ENCODE data around the gene GAL3ST1.

The GAL3ST1 gene

GRCh38 chr22:30611197-30611596 is 36.7 kb upstream of the GAL3ST1 start:
- TF ChIP-seq, protein P1, sequence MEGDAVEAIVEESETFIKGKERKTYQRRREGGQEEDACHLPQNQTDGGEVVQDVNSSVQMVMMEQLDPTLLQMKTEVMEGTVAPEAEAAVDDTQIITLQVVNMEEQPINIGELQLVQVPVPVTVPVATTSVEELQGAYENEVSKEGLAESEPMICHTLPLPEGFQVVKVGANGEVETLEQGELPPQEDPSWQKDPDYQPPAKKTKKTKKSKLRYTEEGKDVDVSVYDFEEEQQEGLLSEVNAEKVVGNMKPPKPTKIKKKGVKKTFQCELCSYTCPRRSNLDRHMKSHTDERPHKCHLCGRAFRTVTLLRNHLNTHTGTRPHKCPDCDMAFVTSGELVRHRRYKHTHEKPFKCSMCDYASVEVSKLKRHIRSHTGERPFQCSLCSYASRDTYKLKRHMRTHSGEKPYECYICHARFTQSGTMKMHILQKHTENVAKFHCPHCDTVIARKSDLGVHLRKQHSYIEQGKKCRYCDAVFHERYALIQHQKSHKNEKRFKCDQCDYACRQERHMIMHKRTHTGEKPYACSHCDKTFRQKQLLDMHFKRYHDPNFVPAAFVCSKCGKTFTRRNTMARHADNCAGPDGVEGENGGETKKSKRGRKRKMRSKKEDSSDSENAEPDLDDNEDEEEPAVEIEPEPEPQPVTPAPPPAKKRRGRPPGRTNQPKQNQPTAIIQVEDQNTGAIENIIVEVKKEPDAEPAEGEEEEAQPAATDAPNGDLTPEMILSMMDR (conservative IDR thresholded peaks at IDR 0.05), result no peak
- H3K27ac ChIP-seq, result no peak overlapping the region

GRCh38 chr22:30610299-30610698 is 35.8 kb upstream of the GAL3ST1 start:
- TF ChIP-seq, protein P1 (conservative IDR thresholded peaks at IDR 0.05), result no peak
- no peak overlapping the region for H3K27ac ChIP-seq

DNA sequence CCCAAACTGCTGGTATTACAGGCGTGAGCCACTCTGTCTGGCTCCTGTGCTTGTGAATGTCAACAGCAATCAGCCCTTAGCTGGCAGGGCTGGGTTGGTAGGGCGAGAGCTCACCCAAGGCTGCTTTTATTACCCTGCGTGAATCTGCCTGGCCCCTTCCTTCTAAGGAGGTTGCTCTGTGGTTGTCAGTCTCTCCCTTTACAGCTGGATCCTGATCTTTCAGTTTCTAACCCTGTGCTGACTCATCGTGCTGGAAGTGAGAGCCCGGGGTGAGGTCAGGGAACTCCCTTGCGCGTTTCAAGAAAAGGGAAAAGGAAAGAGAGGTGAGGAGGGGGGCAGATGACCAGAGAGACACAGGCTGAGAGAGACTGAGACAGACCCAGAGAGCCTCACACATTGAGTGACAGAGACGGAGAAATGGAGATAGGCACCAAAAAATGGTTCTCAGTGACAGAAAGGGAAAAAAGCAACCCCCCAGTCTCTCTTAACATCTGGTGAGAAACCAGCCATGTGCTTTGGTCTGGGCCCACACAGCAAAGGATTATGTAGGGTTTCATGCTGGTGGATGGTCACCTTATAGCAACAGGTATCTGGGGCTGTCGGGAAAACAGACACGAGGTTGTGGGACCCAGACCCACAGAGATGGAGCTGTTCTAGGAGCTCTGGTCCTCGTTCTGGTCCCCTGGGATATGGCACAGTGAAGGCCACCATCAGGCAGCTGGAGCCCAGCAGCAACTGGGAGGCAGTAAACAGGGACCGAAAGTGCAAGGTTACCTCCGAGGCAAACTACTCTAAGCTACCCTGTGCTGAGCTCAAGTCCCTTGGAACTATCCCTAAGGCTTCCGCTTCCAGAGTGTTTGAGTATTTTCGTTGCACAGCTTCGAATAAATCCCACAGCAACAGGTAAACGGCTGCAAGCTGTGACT is 35.1 kb upstream of the GAL3ST1 start:
- no peak overlapping the region for H3K27ac ChIP-seq
- TF ChIP-seq, protein P1 (conservative IDR thresholded peaks at IDR 0.05), result no peak

- TF ChIP-seq, protein P1 (conservative IDR thresholded peaks at IDR 0.05), result no peak
- no peak overlapping the region for H3K27ac ChIP-seq
Measured at GRCh38 chr22:30607939-30608338, 33.5 kb upstream of the GAL3ST1 start.

GRCh38 chr22:30607300-30607930 is 33.0 kb upstream of the GAL3ST1 start:
- peak overlapping the region; percentile 72 for H3K27ac ChIP-seq
- TF ChIP-seq, protein P1 (conservative IDR thresholded peaks at IDR 0.05), result no peak

DNA sequence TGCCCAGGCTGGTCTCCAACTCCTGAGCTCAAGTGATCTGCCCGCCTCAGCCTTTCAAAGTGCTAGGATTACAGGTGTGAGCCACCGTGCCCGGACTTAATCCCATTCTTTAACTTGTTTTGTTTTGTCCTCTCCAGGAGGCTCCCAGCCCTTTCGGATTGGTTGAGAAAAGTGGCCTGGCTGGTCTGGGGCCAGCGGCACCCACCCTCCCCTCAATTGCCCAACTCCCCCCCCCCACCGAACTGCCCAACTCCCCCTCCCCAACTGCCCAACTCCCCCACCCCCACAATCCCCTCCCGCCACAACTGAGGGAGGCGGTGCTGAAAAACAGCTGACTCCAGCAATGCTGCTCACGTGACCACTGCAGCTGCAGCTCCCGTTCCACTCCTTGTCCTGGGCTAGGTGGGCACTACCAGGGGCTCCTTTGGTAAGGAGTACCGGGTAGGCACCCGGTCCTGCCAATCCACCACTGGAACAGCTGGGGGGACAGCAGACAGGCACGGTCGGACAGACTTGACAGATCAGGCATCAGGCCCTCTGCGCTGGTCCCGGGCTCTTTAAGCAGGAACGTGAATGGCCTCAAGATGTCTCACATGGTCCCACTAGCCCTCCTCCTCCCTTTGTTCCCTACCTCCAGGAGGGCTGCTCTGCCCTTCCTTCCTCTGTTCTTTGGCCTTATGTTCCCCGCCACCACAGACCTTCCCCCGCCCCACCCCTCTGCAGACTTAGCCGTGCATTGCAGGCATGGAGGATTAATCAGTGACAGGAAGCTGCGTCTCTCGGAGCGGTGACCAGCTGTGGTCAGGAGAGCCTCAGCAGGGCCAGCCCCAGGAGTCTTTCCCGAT is 32.2 kb upstream of the GAL3ST1 start, which contains the start of gene TCN2:
TSS of gene TCN2 (plus strand) at position 720 of the 845 bp plus-strand sequence. CDS start 158 bp downstream, outside the sequence.
- H3K27ac ChIP-seq, result peak within 1 kb of the TSS; percentile 72
- TF ChIP-seq, protein P1 (conservative IDR thresholded peaks at IDR 0.05), result 0 out of 2 replicates have a peak, but pooled peaks have one; percentile 17
